Neural progenitor cell (in vitro differentiated cells): ENCODE data around the gene F2RL3.

Source experiments
- EZH2phosphoT487 ChIP-seq: fragments of 200-600 bp; sonication (generic); IDR thresholded peaks from 2 replicates; pipeline ENCODE4 v1.6.1; 2017; ENCODE audit warnings: antibody characterized with exemption
- TF ChIP-seq, protein P1 (sequence below): fragments of 200-600 bp; sonication (generic); IDR thresholded peaks from 2 replicates; pipeline ENCODE4 v1.5.1; 2017; ENCODE audit warnings: antibody characterized with exemption, mild to moderate bottlenecking

DNA sequence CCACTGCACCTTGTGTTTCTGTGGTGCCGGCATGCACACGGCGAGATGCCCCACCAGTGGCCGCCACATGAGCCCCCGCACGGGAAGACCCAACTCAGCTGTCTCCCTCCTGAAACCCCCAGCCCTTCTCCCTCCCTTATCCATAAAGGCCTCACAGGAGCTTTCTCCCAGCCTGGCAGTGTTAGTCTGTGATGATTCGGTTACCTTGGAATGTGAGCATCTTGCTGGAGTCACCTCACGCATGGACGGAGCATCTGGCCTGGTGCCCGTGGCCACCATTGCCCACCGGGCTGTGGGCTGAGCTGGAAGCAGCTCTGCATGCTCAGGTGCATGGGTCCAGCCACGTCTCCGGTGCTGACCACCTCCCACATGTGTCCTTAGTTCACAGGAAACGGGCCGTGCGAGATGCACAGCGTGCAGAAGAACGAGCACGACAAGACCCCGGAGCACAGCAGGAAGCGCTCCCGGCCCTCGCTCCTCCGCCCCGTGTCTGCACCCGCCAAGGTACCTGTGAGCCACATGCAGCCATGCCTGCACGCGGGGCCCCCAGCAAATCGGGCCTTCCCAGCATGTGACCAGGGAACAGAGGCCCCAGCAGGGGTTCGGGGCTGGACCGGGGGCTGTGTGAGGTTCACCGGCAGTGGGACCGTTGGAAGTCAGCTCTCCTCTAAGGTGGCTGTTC is 37.6 kb upstream of the F2RL3 start:
- TF ChIP-seq, protein P1, sequence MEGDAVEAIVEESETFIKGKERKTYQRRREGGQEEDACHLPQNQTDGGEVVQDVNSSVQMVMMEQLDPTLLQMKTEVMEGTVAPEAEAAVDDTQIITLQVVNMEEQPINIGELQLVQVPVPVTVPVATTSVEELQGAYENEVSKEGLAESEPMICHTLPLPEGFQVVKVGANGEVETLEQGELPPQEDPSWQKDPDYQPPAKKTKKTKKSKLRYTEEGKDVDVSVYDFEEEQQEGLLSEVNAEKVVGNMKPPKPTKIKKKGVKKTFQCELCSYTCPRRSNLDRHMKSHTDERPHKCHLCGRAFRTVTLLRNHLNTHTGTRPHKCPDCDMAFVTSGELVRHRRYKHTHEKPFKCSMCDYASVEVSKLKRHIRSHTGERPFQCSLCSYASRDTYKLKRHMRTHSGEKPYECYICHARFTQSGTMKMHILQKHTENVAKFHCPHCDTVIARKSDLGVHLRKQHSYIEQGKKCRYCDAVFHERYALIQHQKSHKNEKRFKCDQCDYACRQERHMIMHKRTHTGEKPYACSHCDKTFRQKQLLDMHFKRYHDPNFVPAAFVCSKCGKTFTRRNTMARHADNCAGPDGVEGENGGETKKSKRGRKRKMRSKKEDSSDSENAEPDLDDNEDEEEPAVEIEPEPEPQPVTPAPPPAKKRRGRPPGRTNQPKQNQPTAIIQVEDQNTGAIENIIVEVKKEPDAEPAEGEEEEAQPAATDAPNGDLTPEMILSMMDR, result no peak
- no peak for TF ChIP-seq EZH2phosphoT487
